Measurements from ENCODE around the gene FBN2. TPM values are rescaled to one million over a fixed set of nuclear protein-coding genes. Genes with fewer than 3 reads are reported as not detected.

Gene FBN2
- 1 to 10 TPM; 1.8 to 1.9 TPM for total RNA-seq

DNA sequence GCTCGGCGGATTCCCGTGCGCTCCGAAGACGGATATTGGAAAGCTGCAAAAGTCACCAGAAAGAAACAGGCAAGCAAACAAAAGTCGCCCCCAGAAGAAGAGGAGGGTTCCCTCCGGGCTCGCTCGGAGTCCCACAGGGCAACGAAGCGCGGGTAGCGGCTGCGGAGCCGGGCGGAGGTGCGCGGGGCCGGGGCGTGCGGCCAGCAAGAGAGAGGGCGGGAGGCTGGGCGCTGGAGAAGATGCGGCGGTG lies at the start of gene FBN2:
TSS of gene FBN2 (minus strand) at position 246 of the 250 bp plus-strand sequence. CDS start 642 bp downstream, outside the sequence.
- H3K36me3 ChIP-seq = no peaks in the 10 kb centered on the region
- H3K9me3 ChIP-seq = no peaks in the 10 kb centered on the region
- no peak for TF ChIP-seq CTCF (IDR thresholded peaks at IDR 0.05)
- intact Hi-C loops (cut with DNase I) = no loop called here
- DNase-seq = no peak
- H3K4me3 ChIP-seq = peak within 1 kb of the TSS; percentile 31
- H3K9ac ChIP-seq (ENCODE audit: low read depth in 2 of 2, low read length in 2 of 2) = no peak within 1 kb of the TSS
- no peak within 1 kb of the TSS for H3K27ac ChIP-seq
- H3K4me1 ChIP-seq = no peaks in the 10 kb centered on the region
- H3K27me3 ChIP-seq = peaks cover 36% of the 10 kb centered on the region

- no peaks in the 10 kb centered on the region for H3K36me3 ChIP-seq
- DNase-seq = no peak
- no peak overlapping the region for H3K9ac ChIP-seq (ENCODE audit: low read depth in 2 of 2, low read length in 2 of 2)
- TF ChIP-seq CTCF (IDR thresholded peaks at IDR 0.05) = no peak
- no peaks in the 10 kb centered on the region for H3K4me1 ChIP-seq
- no peaks in the 10 kb centered on the region for H3K27me3 ChIP-seq
- H3K4me3 ChIP-seq = no peak overlapping the region
- no peaks in the 10 kb centered on the region for H3K9me3 ChIP-seq
- no peak overlapping the region for H3K27ac ChIP-seq
- intact Hi-C loops (cut with DNase I) = no loop called here
Observed at GRCh38 chr5:128587275-128587674, 49.2 kb upstream of the FBN2 start.

DNA sequence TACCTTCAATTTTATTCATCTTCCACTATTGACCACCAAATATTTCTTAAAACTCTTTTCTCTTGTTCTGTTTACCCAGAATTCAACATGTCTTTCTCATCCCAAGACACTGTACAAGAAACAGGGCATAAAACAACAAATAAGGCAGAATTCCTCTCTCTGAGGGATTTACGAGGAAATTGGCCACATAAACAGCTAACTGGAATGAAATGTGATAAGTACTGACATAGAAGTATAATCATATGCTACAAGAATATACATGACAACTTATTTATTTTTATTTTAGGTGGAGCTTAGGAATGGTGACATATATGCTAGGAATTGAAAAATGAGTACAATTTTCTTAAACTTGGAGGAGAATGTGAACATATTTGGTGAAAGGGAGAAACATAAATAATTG lies 48.8 kb upstream of the FBN2 start:
- Histone ChIP-seq H3K4me1 (no peaks in the 10 kb centered on the region), H3K9ac (ENCODE audit: low read depth in 2 of 2, low read length in 2 of 2) (no peak overlapping the region), H3K27ac (no peak overlapping the region), H3K4me3 (no peak overlapping the region), H3K9me3 (no peaks in the 10 kb centered on the region), H3K27me3 (no peaks in the 10 kb centered on the region), H3K36me3 (no peaks in the 10 kb centered on the region)
- no peak for DNase-seq
- intact Hi-C loops (cut with DNase I) = no loop called here
- TF ChIP-seq CTCF (IDR thresholded peaks at IDR 0.05) = no peak

- no peak overlapping the region for H3K4me3 ChIP-seq
- intact Hi-C loops (cut with DNase I) = no loop called here
Observed at GRCh38 chr5:128579639-128580038, 41.6 kb upstream of the FBN2 start.

GRCh38 chr5:128579093-128579492 lies 41.0 kb upstream of the FBN2 start:
- DNase-seq = no peak
- H3K27me3 ChIP-seq = no peaks in the 10 kb centered on the region
- H3K36me3 ChIP-seq = no peaks in the 10 kb centered on the region
- intact Hi-C loops (cut with DNase I) = no loop called here
- no peaks in the 10 kb centered on the region for H3K4me1 ChIP-seq
- no peak for TF ChIP-seq CTCF (IDR thresholded peaks at IDR 0.05)
- no peak overlapping the region for H3K4me3 ChIP-seq
- no peak overlapping the region for H3K9ac ChIP-seq (ENCODE audit: low read depth in 2 of 2, low read length in 2 of 2)
- H3K27ac ChIP-seq = no peak overlapping the region
- no peaks in the 10 kb centered on the region for H3K9me3 ChIP-seq

More at GRCh38 chr5:128579639-128580038, 41.6 kb upstream of the FBN2 start:
- no peak overlapping the region for H3K27ac ChIP-seq
- no peak overlapping the region for H3K9ac ChIP-seq (ENCODE audit: low read depth in 2 of 2, low read length in 2 of 2)
- H3K36me3 ChIP-seq = no peaks in the 10 kb centered on the region
- DNase-seq = no peak
- TF ChIP-seq CTCF (IDR thresholded peaks at IDR 0.05) = no peak
- no peaks in the 10 kb centered on the region for H3K4me1 ChIP-seq
- no peaks in the 10 kb centered on the region for H3K27me3 ChIP-seq
- H3K9me3 ChIP-seq = no peaks in the 10 kb centered on the region

DNA sequence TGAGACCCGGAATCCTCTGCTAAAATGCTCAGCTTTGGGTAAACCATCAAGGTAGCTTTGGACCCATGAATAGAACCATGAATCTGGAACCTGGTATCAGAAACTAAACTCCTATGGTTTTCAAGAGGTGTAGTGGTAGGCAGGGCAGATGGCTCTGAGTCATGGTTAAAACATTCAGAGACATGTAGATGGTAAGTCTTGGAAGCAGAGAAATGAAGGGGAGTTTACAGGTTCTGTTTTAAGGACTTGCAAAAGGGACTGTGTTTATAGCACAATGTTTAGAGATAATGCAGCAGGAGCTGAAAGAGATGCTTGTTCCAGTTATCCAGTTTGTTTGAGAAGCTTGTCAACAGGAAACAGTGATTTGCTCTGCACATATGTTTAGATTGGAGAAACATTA lies 36.0 kb upstream of the FBN2 start:
- Histone ChIP-seq H3K9me3 (no peaks in the 10 kb centered on the region), H3K9ac (ENCODE audit: low read depth in 2 of 2, low read length in 2 of 2) (no peak overlapping the region)
- intact Hi-C loops (cut with DNase I) = no loop called here

More for the DNA sequence above, 36.0 kb upstream of the FBN2 start:
- Histone ChIP-seq H3K4me3 (no peak overlapping the region), H3K27me3 (no peaks in the 10 kb centered on the region), H3K4me1 (no peaks in the 10 kb centered on the region), H3K36me3 (no peaks in the 10 kb centered on the region), H3K27ac (no peak overlapping the region)
- no peak for TF ChIP-seq CTCF (IDR thresholded peaks at IDR 0.05)
- no peak for DNase-seq

Measured in colonic mucosa (tissue), 4 donors.